H1 (cell line): Measurements from ENCODE around the gene TMEM179B. TPM values are rescaled to one million over a fixed set of nuclear protein-coding genes. Genes with fewer than 3 reads are reported as not detected.

Source experiments
- CTCF ChIA-PET: fragments of 300-600 bp; sonication (Branson Sonifier 250); formaldehyde crosslinking; loops from one replicate; lab custom pipeline; 2021; ENCODE audit not compliant: partially characterized antibody; lab: Charles Lee
- POLR2A ChIA-PET: fragments of 300-600 bp; sonication (Branson Sonifier 250); formaldehyde crosslinking; loops from one replicate; lab custom pipeline; 2021; ENCODE audit warnings: inconsistent platforms; ENCODE audit not compliant: partially characterized antibody; lab: Charles Lee
- DNase-seq, 2 experiments: peaks; one replicate each; pipeline versions ENCODE4 v3.0.0 to v3.0.0-alpha.2; 2010 to 2022; ENCODE audit warnings: low spot score in 2 of 2, low read depth in 1 of 2, mixed read lengths in 1 of 2
- FAIRE-seq: peaks from 2 replicates; lab custom pipeline; 2011; peaks lifted over from hg19 to GRCh38; lab: Jason Lieb, UNC
- H2AFZ ChIP-seq: 2 replicates; pipeline ENCODE4 v1.8.1; 2012; ENCODE audit warnings: low read length, inconsistent platforms
- H2AK5ac ChIP-seq: 2 replicates; pipeline ENCODE4 v1.6.1; 2013; ENCODE audit warnings: low read depth, low read length
- H2BK120ac ChIP-seq: replicated peaks from 2 replicates; pipeline ENCODE3; 2013; ENCODE audit warnings: low read depth, low read length, inconsistent platforms
- H2BK12ac ChIP-seq: 2 replicates; pipeline ENCODE4 v1.6.1; 2013; ENCODE audit warnings: low read depth, low read length
- H2BK15ac ChIP-seq: 2 replicates; pipeline ENCODE4 v1.6.1; 2013; ENCODE audit warnings: low read length
- H2BK20ac ChIP-seq: 2 replicates; pipeline ENCODE4 v1.6.1; 2013; ENCODE audit warnings: low read length
- H2BK5ac ChIP-seq: 2 replicates; pipeline ENCODE4 v1.6.1; 2013; ENCODE audit warnings: low read depth, low read length
- H3K14ac ChIP-seq: 2 replicates; pipeline ENCODE4 v1.6.1; 2013; ENCODE audit warnings: inconsistent platforms; ENCODE audit not compliant: insufficient read length
- H3K18ac ChIP-seq: 2 replicates; pipeline ENCODE4 v1.6.1; 2013; ENCODE audit warnings: low read length; ENCODE audit errors: extremely low read depth
- H3K23ac ChIP-seq: 2 replicates; pipeline ENCODE4 v1.6.1; 2013; ENCODE audit warnings: inconsistent platforms; ENCODE audit not compliant: insufficient read length
- H3K23me2 ChIP-seq: 2 replicates; pipeline ENCODE4 v1.6.1; 2013; ENCODE audit warnings: low read depth, low read length
- H3K27ac ChIP-seq: 2 replicates; pipeline ENCODE4 v1.6.1; 2011; ENCODE audit warnings: low read depth, low read length, inconsistent platforms
- H3K27me3 ChIP-seq, 4 experiments: replicated peaks in 1 of 4; 1 replicate in 1 of 4; 2 replicates in 3 of 4; pipeline versions ENCODE4 v1.6.1 to v1.8.1; 2011 to 2013; ENCODE audit warnings: low read length in 3 of 4, mild to moderate bottlenecking in 3 of 4, inconsistent platforms in 2 of 4, mixed read lengths in 2 of 4, moderate library complexity in 1 of 4; ENCODE audit not compliant: control insufficient read depth in 3 of 4, insufficient read depth in 3 of 4; ENCODE audit errors: extremely low read depth in 1 of 4
- H3K36me3 ChIP-seq, 4 experiments: 2 replicates each; pipeline versions ENCODE4 v1.6.1 to v1.8.1; 2011 to 2013; ENCODE audit warnings: mild to moderate bottlenecking in 4 of 4, low read length in 3 of 4, moderate library complexity in 2 of 4, control low read depth in 1 of 4, inconsistent platforms in 1 of 4; ENCODE audit not compliant: insufficient read depth in 4 of 4, control insufficient read depth in 2 of 4
- H3K4ac ChIP-seq: replicated peaks from 2 replicates; pipeline ENCODE3; 2013; ENCODE audit warnings: low read length, low read depth, mixed read lengths, inconsistent platforms; ENCODE audit not compliant: insufficient read length
- H3K4me1 ChIP-seq, 4 experiments: replicated peaks in 1 of 4; 1 replicate in 1 of 4; 2 replicates in 3 of 4; pipeline versions ENCODE4 v1.6.1 to v1.8.1; 2011 to 2013; ENCODE audit warnings: low read length in 3 of 4, inconsistent platforms in 2 of 4, mixed read lengths in 1 of 4; ENCODE audit not compliant: insufficient read depth in 4 of 4, control insufficient read depth in 3 of 4
- H3K4me2 ChIP-seq, 2 experiments: 2 replicates each; pipeline versions ENCODE4 v1.6.1 to v1.8.1; 2011 to 2013; ENCODE audit warnings: low read depth in 2 of 2, low read length in 2 of 2, control low read depth in 1 of 2, inconsistent platforms in 1 of 2, mild to moderate bottlenecking in 1 of 2; ENCODE audit not compliant: insufficient read depth in 1 of 2
- H3K4me3 ChIP-seq, 4 experiments: fragments of 200-600, 300-600 bp in 1 of 4; sonication (generic), shearing (Covaris generic), sonication (Bioruptor Twin) in 1 of 4; 2 replicates each; pipeline versions ENCODE4 v1.5.1 to v1.8.1; 2011 to 2016; ENCODE audit warnings: low read length in 4 of 4, low read depth in 3 of 4, control low read depth in 2 of 4, inconsistent platforms in 2 of 4, mild to moderate bottlenecking in 2 of 4, mixed read lengths in 1 of 4, moderate library complexity in 1 of 4; ENCODE audit not compliant: insufficient read depth in 2 of 4; ENCODE audit errors: extremely low read depth in 1 of 4
- H3K56ac ChIP-seq: replicated peaks from 2 replicates; pipeline ENCODE3; 2013; ENCODE audit warnings: low read depth, mild to moderate bottlenecking, mixed read lengths, low read length, inconsistent platforms; ENCODE audit not compliant: insufficient read length
- H3K79me1 ChIP-seq: 2 replicates; pipeline ENCODE4 v1.6.1; 2013; ENCODE audit warnings: low read depth, low read length, control low read depth
- H3K79me2 ChIP-seq, 2 experiments: 2 replicates each; pipeline versions ENCODE4 v1.6.1 to v1.8.1; 2012 to 2013; ENCODE audit warnings: low read length in 2 of 2, mild to moderate bottlenecking in 2 of 2, inconsistent platforms in 1 of 2; ENCODE audit not compliant: insufficient read depth in 2 of 2, control insufficient read depth in 1 of 2
- H3K9ac ChIP-seq, 4 experiments: replicated peaks in 1 of 4; 1 replicate in 1 of 4; 2 replicates in 3 of 4; pipeline versions ENCODE4 v1.6.1 to v1.8.1; 2011 to 2013; ENCODE audit warnings: low read depth in 3 of 4, low read length in 3 of 4, control low read depth in 2 of 4, mild to moderate bottlenecking in 2 of 4, moderate library complexity in 2 of 4, inconsistent platforms in 1 of 4; ENCODE audit errors: extremely low read depth in 1 of 4
- H3K9me3 ChIP-seq, 2 experiments: 2 replicates each; pipeline versions ENCODE4 v1.6.1 to v1.8.1; 2012 to 2013; ENCODE audit warnings: mild to moderate bottlenecking in 2 of 2, moderate library complexity in 2 of 2, control low read depth in 1 of 2, inconsistent platforms in 1 of 2, low read depth in 1 of 2, low read length in 1 of 2, mixed read lengths in 1 of 2; ENCODE audit not compliant: insufficient read depth in 2 of 2
- H4K20me1 ChIP-seq, 2 experiments: replicated peaks in 1 of 2; 2 replicates each; pipeline versions ENCODE3 to v1.8.1; 2011 to 2013; ENCODE audit warnings: inconsistent platforms in 2 of 2, low read length in 2 of 2, mild to moderate bottlenecking in 1 of 2; ENCODE audit not compliant: insufficient read depth in 2 of 2, control insufficient read depth in 1 of 2
- H4K5ac ChIP-seq: 2 replicates; pipeline ENCODE4 v1.6.1; 2013; ENCODE audit warnings: low read length, low read depth, mixed read lengths, inconsistent platforms; ENCODE audit not compliant: insufficient read length
- H4K8ac ChIP-seq: 2 replicates; pipeline ENCODE4 v1.8.0; 2013; ENCODE audit warnings: mild to moderate bottlenecking, moderate library complexity, low read length, inconsistent platforms; ENCODE audit not compliant: insufficient read depth; ENCODE audit errors: extremely low read depth
- H4K91ac ChIP-seq: replicated peaks from 2 replicates; pipeline ENCODE3; 2013; ENCODE audit warnings: low read length, mixed read lengths, inconsistent platforms; ENCODE audit not compliant: insufficient read length
- ASH2L ChIP-seq: fragments of 200-600, 300-600 bp; sonication (generic); IDR thresholded peaks from one replicate; pipeline ENCODE4 v1.7.1; 2017; ENCODE audit warnings: low read length
- EP300 ChIP-seq, 2 experiments: IDR thresholded peaks; 1 replicate in 1 of 2; 2 replicates in 1 of 2; pipeline ENCODE4 v1.6.1; 2011 to 2012; ENCODE audit warnings: low read depth in 2 of 2, low read length in 2 of 2, mild to moderate bottlenecking in 2 of 2, borderline replicate concordance in 1 of 2, inconsistent platforms in 1 of 2, moderate library complexity in 1 of 2
- NANOG ChIP-seq: IDR thresholded peaks from 2 replicates; pipeline ENCODE4 v1.6.1; 2011; ENCODE audit warnings: low read length, low read depth, mild to moderate bottlenecking, inconsistent platforms; ENCODE audit not compliant: insufficient read depth, poor library complexity, severe bottlenecking
- PHF8 ChIP-seq: fragments of 200-600 bp; sonication (generic); conservative IDR thresholded peaks from 2 replicates; pipeline ENCODE4 v1.7.1; 2012; ENCODE audit warnings: low read depth, mild to moderate bottlenecking, inconsistent platforms, low read length, moderate library complexity
- POLR2AphosphoS5 ChIP-seq: IDR thresholded peaks from 2 replicates; pipeline ENCODE4 v1.6.1; 2011; ENCODE audit warnings: low read depth, low read length
- RFX5 ChIP-seq: IDR thresholded peaks from 2 replicates; pipeline ENCODE4 v1.6.1; 2011; ENCODE audit warnings: low read depth, low read length, improper control_type of control experiment, borderline replicate concordance
- SP1 ChIP-seq: IDR thresholded peaks from 2 replicates; pipeline ENCODE4 v1.6.1; 2011; ENCODE audit warnings: low read depth, low read length
- SP2 ChIP-seq: IDR thresholded peaks from 2 replicates; pipeline ENCODE4 v1.6.1; 2012; ENCODE audit warnings: mild to moderate bottlenecking, low read length, inconsistent platforms
- SP4 ChIP-seq: IDR thresholded peaks from 2 replicates; pipeline ENCODE4 v1.6.1; 2012; ENCODE audit warnings: low read length, inconsistent platforms
- WGBS, 2 experiments: shearing (Covaris generic) in 1 of 2; methylation state at CpG; one replicate each; pipeline versions ENCODE4 v1.1.6 to v1.1.7; 2013 to 2015; ENCODE audit warnings: low lambda C conversion rate in 2 of 2, mixed read lengths in 2 of 2, inconsistent platforms in 1 of 2, low coverage in 1 of 2, missing lambda C conversion rate in 1 of 2; ENCODE audit not compliant: insufficient replicate concordance in 2 of 2, insufficient coverage in 1 of 2, insufficient read length in 1 of 2; ENCODE audit errors: extremely low coverage in 1 of 2, missing lambda C conversion rate in 1 of 2; 5-methylcytosine and 5-hydroxymethylcytosine counted together
- polyA plus RNA-seq, 7 experiments: library from polyadenylated mRNA; depleted of rRNA in 3 of 7; stranded (reverse) in 5 of 7; unstranded in 2 of 7; fragments of >200 nt in 5 of 7; fragments of 200-250 nt in 2 of 7; gene quantifications; 1 replicate in 5 of 7; 2 replicates in 1 of 7; 4 replicates in 1 of 7; pipeline versions ENCODE4 v1.2.1 to v1.2.3, GENCODE V29; 2011 to 2013; ENCODE audit warnings: missing spikeins in 2 of 7, mixed read lengths in 2 of 7
- total RNA-seq: library from RNA; stranded (reverse); fragmentation: NEBNext Ultra II Directional; extraction: Animal tissue kit (Norgen Biotek cat#: 25700); gene quantifications from 2 replicates; pipeline ENCODE4 v1.2.1, GENCODE V29; 2021
- TF ChIP-seq, protein P1 (sequence below): IDR thresholded peaks from 2 replicates; pipeline ENCODE4 v1.6.1; 2012; ENCODE audit warnings: low read length, inconsistent platforms

TMEM179B gene
- total and polyA plus RNA-seq, 2 of the 8 experiments (the other 6 are each of a cell fraction or from before 2014, with no cell fraction given), result 18.6 to 62.2 TPM

DNA sequence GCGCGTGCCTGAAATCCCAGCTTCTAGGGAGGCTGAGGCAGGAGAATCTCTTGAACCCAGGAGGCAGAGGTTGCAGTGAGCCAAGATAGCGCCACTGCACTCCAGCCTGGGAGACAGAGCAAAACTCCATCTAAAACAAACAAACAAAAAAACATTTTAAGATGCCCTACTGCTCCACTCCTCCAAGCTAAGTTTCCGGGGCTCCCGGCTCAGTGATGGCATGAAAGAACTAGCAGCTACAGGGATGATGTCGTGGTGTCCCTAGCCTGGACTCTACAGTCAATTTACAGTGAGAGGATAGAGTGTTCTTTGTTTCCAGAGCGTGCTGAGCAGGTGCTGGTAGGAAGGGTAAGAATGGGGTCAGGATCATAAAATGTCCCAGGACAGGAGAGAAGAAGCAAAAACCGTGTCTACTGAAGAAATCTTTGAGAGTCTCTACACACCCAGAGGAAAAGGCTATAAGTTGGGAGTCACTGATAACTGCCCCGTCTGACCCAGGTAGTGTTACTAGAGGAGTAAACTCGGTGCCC, 32.1 kb upstream of the TMEM179B start:
- DNase-seq, result no peak
- no peak overlapping the region for H3K4ac ChIP-seq
- H3K18ac ChIP-seq, result no peak overlapping the region
- H2AFZ ChIP-seq, result no peak overlapping the region
- no peak overlapping the region for H2BK120ac ChIP-seq
- H2BK15ac ChIP-seq, result no peak overlapping the region
- H2BK12ac ChIP-seq, result no peak overlapping the region
- no peaks in the 10 kb centered on the region for H3K9me3 ChIP-seq
- no peak overlapping the region for H2AK5ac ChIP-seq
- H3K14ac ChIP-seq, result no peak overlapping the region
- no peak for FAIRE-seq
- TF ChIP-seq, protein P1, sequence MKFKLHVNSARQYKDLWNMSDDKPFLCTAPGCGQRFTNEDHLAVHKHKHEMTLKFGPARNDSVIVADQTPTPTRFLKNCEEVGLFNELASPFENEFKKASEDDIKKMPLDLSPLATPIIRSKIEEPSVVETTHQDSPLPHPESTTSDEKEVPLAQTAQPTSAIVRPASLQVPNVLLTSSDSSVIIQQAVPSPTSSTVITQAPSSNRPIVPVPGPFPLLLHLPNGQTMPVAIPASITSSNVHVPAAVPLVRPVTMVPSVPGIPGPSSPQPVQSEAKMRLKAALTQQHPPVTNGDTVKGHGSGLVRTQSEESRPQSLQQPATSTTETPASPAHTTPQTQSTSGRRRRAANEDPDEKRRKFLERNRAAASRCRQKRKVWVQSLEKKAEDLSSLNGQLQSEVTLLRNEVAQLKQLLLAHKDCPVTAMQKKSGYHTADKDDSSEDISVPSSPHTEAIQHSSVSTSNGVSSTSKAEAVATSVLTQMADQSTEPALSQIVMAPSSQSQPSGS, result no peak
- TF ChIP-seq PHF8 (no peak), SP4 (no peak), EP300 (IDR thresholded peaks at IDR 0.05; ENCODE audit: borderline replicate concordance in 1 of 2, low read depth in 2 of 2, low read length in 2 of 2) (no peak), POLR2AphosphoS5 (no peak), SP1 (no peak), SP2 (no peak), RFX5 (no peak), NANOG (no peak), ASH2L (no peak)
- POLR2A ChIA-PET, result interaction anchor here (0.6 to 16.9 kb wide), 13 partner anchors 7 to 136 kb away, joined by 3 to 192 read pairs (median 29); partner anchors contain the start of genes BSCL2, C11orf98, CSKMT and GANAB
- H3K4me3 ChIP-seq, result no peak overlapping the region
- no peak overlapping the region for H3K56ac ChIP-seq
- H4K20me1 ChIP-seq, result peaks cover 14 to 16% of the 10 kb centered on the region in 2 experiments
- H3K9ac ChIP-seq, result no peak overlapping the region
- H3K23me2 ChIP-seq, result no peaks in the 10 kb centered on the region; the same call in 1 of the 2 replicates
- no peak overlapping the region for H4K8ac ChIP-seq
- H4K5ac ChIP-seq, result no peak overlapping the region
- H3K4me2 ChIP-seq, result peak overlapping the region; percentile 15 to 82; a peak in 3 of 4 replicates
- H3K27me3 ChIP-seq, result no peaks in the 10 kb centered on the region
- H3K36me3 ChIP-seq, result peaks cover 13 to 27% (median 15%) of the 10 kb centered on the region in 4 experiments
- H3K79me1 ChIP-seq, result peaks cover 16% of the 10 kb centered on the region
- H2BK20ac ChIP-seq, result no peak overlapping the region
- CTCF ChIA-PET, result interaction anchor here (1.2 to 5.4 kb wide), 5 partner anchors 12 to 99 kb away, joined by 3 to 48 read pairs (median 4); partner anchors contain the start of gene TAF6L
- WGBS, 2 experiments, result 85% methylated on average over 10 of the region's 10 CpGs; no CpG with 5 or more reads in 1 of the 2 experiments
- H4K91ac ChIP-seq, result no peak overlapping the region
- H3K4me1 ChIP-seq, result peaks cover 4 to 9% (median 6%) of the 10 kb centered on the region in 4 experiments
- H3K23ac ChIP-seq, result no peak overlapping the region
- peaks cover 10 to 48% of the 10 kb centered on the region in 2 experiments for H3K79me2 ChIP-seq
- 0 out of 2 replicates have a peak overlapping the region, but pooled peaks have one; percentile 35 for H2BK5ac ChIP-seq
- no peak overlapping the region for H3K27ac ChIP-seq
